Measurements from ENCODE around the gene FAM151A.
"Not testable (repeated sequence)": the region's sequence is repeated elsewhere in the genome, so short reads cannot be mapped to it uniquely, and the experiment has no call there.

Gene FAM151A

GRCh38 chr1:54636461-54637446 is 13.4 kb upstream of the FAM151A start:
- not testable (repeated sequence) for DNase-seq (ENCODE audit: low read depth, low spot score)

- not testable (repeated sequence) for DNase-seq (ENCODE audit: low read depth, low spot score)
Observed at GRCh38 chr1:54635804-54636203, 12.5 kb upstream of the FAM151A start.

DNA sequence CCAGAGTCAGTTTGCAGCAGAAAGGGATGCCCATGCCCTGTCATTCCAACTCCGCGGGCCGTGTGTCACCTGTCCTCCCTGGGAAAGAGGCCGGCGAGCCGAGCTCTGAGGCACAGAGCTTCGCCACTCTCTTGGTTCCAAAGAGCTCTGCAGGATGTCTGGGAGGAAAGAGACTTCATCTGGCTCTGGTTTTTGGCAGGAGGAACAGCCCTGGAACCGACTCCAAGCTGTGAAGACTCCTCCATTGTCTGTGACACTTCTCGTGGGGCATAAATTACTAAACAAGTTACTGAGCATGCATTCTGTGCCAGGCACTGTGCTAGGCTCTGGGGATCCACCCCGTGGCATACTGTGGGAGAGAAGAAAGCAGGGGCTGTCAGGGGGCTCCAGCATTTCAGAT is 3.9 kb upstream of the FAM151A start:
- no peak for DNase-seq (ENCODE audit: low read depth, low spot score)

DNA sequence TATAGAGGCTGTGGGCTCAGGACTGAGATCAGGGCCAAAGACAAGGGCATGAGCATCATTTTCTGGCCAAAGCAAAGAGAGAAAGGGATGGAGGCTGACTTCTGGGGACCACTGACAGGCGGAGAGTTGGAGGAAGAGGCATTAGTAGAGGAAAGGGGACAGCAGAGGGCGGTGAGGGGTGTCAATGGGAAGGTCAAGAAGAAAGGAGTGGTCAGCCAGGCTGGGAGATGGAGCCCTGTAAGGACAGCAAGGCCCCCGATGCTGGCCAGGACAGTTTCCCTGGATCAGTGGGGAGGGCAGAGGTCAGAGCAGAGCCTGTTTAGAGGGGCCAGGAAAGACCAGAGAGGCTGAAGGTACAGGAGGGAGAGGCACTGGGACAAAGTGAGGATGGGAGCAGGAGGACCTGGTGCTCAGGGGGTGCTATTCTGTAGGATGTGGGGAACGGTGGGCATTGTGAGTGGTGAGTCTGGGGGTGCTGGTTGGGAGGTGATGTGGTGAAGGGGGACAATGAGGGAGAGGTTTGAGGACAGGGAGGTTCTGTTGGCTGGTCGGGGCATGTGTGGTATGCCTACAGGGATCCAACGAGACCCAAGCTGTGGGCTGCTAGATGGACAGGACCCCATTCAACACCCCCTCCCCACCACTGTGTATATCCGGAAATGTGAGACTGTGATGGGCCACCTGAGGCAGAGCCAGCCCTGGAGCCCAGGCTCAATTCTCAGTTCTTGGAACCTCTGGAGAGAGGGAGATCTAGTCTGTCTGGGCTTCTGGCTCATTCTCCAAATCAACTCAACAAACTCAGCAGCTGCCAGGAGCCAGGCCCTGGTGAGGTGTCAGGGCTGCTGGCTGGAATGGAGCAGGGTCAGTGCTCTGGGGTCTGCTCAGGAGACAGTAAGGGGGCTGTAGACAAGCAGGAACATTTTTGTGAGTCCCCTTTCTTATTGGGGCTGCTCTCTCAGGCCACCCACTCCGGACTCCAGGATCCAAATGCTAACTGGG is 1.4 kb upstream of the FAM151A start:
- no peak for DNase-seq (ENCODE audit: low read depth, low spot score)

- no peak for DNase-seq (ENCODE audit: low read depth, low spot score)
Observed at GRCh38 chr1:54619749-54620148, 3.6 kb downstream of the FAM151A start.

- DNase-seq (ENCODE audit: low read depth, low spot score): no peak
Observed at GRCh38 chr1:54615531-54616279, 7.6 kb downstream of the FAM151A start.

- DNase-seq (ENCODE audit: low read depth, low spot score): no peak
Observed at GRCh38 chr1:54614563-54614962, 8.8 kb downstream of the FAM151A start.

DNA sequence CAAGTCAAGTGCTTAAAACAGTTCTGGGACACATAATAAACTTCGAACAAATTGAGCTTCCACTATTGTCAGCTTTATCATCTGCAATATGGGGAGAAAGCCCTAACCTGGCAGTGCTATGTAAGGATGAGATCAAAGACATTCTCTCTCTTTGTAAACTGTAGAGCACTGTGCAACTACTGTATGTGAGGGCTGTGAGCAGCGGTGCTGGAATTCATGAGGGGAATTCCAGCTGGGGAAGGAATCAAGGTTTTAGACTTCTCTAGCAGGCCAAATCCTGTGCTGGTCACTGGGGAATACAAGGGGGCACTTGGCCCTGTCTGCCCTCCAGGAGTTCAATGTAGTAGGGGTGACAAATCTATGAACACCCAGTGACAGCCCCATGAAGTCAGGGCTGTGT is 9.3 kb downstream of the FAM151A start:
- no peak for DNase-seq (ENCODE audit: low read depth, low spot score)

DNA sequence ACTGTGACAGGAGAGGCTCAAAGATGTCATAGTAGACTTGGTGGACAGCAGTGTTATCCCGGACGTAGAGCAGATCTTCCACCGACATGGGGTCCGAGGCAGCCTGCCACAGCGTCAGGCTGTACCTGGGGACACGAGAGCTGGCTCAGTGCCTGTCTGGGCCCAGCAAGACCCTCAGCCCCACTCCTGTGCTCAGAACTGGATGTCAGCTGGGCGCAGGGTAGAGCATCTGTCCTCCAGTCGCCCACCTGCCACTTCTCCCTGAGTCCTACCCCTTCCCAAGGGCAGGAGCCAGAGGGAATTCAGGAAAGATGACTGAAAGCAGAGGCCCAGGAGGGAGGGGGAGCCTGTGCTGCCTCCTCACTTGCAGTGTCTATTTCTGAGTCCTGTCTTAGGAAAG is 11.7 kb downstream of the FAM151A start:
- no peak for DNase-seq (ENCODE audit: low read depth, low spot score)

DNA sequence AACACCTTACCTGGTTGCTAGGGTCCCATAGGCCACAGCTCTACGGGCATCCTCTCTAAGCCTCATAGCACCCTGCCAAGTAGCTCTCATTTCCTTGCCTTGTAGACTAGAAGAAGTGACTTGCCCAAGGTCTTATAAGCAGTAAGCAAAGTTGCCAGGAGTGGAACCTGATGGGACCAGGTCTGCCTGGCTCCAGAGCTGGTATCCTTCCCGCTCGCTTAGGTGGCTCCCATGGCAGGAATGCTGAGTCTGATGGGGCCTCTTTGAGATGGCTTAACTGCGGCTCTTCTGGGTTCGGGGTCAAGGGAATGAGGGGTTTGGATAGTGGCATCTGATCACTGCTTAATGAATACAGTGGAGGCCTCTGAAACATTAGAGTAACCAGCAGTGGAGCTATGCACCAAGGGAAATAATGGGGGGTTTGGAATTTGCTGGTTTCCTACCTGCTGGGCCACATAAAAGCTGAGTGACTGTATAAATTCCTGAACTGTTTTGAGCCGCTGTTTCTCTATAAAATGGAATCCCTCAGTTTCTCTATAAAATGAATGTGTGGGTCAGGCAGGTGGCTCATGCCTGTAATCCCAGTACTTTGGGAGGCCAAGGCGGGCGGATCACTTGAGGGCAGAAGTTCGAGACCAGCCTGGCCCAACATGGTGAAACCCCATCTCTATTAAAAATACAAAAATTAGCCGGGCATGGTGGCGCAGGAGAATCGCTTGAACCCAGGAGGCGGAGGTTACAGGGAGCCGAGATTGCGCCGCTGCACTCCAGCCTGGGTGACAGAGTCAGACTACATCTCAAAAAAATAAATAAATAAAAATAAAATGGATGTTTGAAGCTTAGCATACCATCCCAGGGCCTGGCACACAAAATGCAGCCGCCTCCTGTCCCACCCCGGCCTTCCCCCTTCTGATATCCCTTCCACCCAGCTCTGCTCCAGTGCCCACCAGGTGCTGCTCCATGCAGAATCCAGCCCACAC is 12.4 kb downstream of the FAM151A start:
- peak; percentile 45 for DNase-seq (ENCODE audit: low read depth, low spot score)

DNA sequence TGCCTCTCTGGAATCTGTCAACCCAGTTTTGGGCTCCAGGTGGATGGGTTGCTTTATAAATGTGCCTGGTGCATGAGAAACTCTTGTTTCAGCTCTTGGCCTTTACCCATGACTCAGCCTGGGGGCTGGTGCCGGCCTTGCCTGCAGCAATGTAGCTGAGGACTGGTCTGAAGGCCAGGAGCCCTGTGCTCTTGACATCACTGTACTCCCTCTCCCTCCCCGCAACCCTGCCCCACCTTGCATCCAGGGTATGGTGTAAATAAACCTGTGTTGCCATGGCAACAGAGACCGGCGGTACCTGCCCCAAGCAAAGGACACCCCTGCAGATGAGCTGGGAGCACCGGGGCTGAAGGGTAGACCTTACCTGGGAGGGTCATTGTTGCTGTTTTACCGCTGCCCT is 13.3 kb downstream of the FAM151A start:
- DNase-seq (ENCODE audit: low read depth, low spot score): peak; percentile 35

- DNase-seq (ENCODE audit: low read depth, low spot score): no peak
Observed at GRCh38 chr1:54609301-54609921, 13.9 kb downstream of the FAM151A start.

- no peak for DNase-seq (ENCODE audit: low read depth, low spot score)
Observed at GRCh38 chr1:54608566-54609230, 14.6 kb downstream of the FAM151A start.

DNA sequence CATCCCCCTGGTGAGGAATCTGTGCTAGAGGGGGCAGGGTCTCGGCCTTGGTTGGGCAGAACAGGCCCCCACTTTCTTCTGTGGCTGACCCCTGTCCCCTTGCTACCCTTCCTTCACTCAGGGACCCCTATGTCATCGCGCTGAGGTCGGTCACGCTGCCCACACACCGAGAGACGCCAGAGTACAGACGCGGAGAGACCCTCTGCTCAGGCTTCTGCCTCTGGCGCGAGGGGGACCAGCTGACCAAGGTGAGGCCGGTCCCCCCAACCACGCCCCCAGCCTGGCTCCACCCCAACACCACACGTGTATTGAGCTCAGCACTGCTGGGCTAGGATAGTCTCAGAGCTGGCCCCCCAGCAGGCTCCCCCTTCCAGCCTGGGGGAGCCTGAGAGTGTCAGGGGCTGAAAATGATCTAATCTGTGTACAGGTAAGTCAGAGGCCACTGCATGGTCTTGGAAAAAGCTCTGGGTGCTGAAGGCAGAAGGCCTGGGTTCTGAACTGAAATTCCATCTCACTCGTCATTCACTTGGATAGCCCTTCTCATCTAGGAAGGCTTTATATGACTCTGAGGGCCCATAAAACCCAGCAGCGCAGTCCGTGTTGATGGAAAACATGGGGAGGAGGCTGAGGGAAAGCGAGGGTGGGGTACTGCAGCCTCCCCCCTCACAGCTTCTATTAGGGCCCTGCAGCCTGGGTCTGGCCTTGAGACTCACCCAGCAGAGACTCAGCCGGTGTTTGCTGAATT is 15.3 kb downstream of the FAM151A start:
- DNase-seq (ENCODE audit: low read depth, low spot score): no peak

DNA sequence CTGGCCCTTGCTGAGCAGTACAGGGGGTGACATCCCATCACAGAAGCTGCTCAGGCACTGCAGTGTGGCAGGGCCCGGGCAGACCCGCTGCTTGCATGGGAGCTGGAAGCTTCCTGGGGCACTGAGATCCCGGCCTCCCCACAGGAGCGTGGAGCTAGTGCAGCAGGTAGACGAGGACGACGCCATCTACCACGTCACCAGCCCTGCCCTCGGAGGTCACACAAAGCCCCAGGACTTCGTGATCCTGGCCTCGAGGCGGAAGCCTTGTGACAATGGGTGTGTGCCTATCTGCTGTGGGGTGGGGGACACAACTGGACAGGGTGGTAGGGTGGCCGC is 16.4 kb downstream of the FAM151A start:
- no peak for DNase-seq (ENCODE audit: low read depth, low spot score)

GRCh38 chr1:54606096-54606989 is 17.0 kb downstream of the FAM151A start:
- DNase-seq (ENCODE audit: low read depth, low spot score): no peak

- DNase-seq (ENCODE audit: low read depth, low spot score): no peak
Observed at GRCh38 chr1:54604572-54605370, 18.6 kb downstream of the FAM151A start.

All from astrocyte of the hippocampus (primary cell).